ENCODE measurements around the gene SYNDIG1L.
A peak's percentile ranks its signal among the peaks of the same experiment; 100 is the strongest.
"Not testable (repeated sequence)": the region's sequence is repeated elsewhere in the genome, so short reads cannot be mapped to it uniquely, and the experiment has no call there.

SYNDIG1L gene

DNA sequence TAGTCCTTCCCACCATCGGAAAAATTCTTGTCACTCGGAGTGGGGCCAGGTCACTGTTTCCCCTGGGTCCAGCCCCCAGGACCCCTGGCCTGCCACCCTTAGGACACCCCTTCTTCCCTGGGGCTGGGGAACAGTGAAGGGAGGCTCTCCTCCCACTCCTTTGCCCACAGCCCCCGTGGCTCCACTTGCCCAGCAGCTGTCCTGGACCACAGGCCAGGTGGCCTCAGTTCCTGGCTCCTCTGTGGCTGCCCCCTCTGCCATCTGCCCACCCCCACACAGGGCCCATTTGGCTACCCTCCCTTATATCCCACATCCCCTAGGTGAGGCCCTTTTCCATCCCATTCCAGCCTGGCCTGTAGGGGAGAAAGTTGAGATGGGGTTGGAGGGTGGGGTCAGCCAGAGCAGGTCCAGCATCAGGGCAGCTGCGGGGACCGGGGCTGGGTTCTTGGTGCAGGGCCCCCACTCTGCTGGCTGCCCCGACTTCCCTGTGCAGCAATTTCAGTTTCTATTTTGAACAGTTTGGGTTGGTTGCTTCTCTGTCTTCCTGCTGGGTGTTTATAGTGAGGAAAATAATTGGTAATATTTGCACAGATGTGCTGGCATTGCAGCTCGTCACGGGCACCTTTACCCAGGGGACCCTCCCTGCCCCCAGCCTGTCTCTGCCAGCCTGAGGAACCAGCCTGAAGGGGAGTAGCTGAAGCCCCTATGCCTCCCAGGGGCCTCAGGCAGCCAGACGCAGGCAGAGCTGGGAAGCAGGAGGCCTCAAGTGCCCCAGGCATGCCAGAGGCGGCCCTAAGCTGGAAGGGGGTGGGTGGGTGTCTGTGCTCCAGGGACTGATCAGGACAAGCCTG is 23.4 kb downstream of the SYNDIG1L start:
- no peak for DNase-seq

DNA sequence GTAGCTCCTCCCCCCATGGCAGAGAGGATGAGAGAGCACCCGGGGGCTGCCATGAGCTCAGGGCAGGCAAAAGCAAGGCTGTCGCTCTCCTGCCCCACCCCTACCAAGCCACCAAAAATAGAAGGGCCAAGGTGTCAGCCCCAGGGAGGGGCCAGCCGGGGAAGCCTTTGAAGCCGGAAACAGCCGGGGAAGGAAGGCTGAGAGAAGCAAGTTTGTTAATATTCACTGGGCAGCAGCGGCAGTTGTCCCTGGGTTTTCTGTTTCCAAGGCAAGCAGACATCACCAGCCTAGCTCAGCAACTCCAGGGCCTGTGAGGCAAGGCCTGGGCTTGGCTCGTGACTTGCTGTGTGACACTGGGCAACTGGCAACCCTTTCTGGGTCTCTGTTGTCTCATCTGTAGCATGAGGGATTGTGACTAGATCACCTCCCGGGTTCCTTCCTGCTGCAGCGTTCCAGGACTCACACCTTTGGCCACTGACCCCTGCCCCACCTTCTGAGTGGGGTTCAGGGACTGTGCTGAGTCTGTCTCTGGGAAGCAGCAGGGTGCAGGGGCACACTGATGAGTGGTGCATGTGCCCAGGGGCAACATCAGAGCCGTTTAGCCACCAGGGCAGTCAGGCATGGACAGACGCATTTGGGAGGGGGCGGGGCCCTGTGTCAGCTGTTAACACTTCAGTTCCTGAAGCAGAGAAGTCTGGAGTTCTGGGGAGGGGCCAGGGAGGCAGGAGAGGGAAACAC is 24.3 kb downstream of the SYNDIG1L start:
- DNase-seq = peak; percentile 38

DNA sequence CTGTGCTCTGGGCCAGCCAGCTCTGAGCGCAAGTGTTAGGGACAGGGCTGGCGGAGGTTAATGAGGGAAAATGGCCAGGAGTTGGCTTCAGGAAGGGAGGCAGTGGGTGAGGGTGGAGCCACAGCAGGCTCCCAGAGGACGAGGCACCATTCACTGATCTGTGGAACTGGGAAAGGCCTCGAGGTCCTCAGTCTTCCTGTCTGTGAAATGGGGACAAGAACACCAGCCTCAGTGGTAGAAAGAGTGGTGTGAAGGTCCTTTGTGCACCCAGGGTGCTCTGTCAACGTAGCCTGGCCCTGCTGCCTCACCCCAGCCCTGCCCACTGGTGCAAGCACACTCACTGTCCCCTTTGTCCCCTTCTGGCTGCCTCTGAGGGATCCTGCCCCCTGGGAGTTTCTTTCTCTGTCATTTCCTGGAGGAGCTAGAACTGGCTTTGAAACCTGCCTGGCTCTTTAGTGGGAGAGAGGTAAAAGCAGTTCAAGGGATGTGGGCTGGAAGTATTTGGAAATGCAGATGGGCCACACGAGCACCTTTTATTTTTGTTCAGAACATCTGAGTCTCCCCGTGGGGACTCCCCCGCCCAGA is 25.0 kb downstream of the SYNDIG1L start:
- DNase-seq = no peak

DNA sequence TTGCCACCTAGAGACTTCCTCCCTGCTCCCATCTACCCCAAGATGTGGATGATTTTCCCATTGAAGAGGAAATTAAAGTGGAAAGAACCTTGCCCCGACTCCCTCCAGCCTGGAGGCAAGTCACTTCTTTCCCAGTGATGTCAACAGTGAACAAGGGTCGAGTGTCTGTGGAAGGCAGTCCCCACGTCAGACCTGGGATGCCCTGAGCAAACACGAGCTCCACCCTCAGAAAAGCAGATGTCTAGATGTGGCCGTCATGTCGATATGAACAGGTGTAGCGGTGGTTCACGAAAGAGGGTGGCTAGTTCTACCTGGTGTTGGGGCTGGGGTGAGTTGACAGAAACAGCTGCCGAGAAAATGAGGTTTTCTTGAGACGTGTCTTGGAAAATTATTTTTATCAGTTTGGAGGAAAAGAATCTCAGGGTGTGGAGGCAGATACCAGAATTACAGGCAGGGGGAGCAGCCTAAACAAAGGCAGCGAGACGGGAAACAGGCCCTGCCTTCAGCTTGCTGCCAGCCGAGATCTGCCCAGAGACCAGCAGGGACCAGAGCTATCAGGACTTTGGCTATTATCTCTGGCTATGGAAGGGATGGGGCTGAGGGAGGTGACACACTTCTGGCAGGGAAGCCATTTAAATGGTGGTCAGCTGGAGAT is 25.9 kb downstream of the SYNDIG1L start:
- no peak for DNase-seq

DNA sequence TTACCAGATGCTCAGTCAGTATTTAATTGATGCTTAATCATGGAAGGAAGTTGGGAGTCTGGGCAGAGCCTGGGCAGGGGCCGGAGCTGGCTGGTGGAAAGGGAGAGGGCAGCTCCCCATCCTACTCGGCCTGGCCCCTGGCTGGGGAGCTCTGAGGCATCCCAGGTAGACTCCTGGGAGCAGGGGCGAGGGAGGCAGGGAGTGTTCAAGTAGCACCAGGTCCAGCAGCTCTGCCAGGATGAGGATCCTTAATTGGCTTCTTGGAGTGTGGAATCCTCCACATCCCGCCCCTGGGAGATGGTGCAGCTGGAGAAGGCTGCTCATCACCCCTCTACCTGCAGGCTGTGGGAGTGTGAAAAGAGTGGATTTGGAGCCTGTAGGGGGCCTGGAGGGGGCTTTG is 30.9 kb downstream of the SYNDIG1L start:
- DNase-seq = no peak

DNA sequence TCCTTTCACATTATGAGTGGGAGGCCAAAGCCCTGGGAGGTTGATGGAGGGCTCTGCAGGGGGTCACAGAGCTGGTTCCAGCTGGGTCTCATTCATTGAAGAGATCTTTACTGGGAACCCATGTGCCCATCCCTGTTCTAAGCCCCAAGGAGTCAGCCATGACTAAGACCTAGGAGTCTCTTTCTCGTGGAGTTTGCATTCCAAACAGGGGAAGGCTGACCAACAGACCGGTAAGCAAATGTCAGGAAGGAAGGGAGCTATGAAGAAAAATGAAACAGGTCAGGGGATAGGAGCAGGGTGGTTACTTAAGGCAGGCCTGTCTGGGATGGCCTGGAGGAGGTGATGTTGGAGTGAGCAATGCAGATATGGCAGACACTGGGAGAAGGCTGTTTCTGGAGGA is 31.5 kb downstream of the SYNDIG1L start:
- no peak for DNase-seq

DNA sequence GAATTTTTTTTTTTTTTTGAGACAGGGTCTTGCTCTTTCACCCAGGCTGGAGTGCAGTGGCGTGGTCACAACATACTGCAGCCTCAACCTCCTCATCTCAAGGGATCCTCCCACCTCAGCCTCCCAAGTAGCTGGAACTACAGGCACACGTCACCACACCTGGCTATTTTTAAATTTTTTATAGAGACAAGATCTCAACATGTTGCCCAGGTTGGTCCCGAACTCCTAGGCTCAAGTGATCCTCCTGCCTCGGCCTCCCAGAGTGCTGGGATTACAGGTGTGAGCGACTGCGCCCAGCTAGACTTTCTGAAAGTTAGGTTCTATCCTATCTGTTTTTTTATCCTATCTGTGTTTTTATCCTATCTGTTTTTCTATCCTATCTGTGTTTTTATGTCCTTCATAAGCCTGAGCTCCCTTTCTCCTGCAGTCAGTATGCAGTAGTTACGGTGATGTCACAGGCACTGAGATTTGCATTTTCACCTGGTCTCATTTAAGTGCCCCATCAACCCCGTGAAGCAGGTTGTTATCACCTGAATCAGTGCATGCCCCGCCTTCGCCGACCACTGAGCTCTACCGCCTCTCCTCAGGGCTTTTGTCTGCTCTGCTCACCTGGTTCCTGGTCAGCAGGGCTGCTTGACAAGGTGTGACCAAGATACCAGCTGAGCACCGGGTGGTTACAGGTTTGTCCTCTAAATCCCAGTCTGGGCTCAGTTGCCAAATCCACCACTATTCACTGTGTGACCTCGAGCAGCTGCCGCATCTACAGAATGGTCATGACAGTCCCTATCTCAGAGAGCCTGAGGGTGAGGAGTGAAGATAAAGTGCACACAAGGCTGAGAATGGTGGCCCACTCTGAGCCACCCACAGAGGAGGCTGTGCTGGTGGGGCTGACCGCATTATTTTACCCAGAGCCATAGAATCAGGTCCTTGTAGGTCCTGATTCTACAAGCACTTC is 33.1 kb downstream of the SYNDIG1L start:
- no peak for DNase-seq

DNA sequence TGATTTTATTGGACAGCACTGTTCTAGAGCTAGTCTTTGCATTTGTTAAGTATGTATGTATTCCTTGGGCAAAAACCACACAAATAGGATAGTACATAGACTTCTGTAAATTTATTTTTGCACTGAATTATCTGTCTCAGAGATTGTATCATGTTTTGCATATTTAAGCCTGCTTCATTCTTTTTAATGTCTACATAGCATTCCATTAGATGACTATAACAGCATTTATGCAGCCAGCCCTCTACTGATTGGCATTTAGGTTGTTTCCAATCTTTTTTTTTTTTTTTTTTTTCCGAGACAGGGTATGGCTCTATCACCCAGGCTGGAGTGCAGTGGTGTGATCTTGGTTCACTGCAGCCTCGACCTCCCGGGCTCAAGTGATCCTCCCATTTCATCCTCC is 34.5 kb downstream of the SYNDIG1L start:
- DNase-seq = no peak

DNA sequence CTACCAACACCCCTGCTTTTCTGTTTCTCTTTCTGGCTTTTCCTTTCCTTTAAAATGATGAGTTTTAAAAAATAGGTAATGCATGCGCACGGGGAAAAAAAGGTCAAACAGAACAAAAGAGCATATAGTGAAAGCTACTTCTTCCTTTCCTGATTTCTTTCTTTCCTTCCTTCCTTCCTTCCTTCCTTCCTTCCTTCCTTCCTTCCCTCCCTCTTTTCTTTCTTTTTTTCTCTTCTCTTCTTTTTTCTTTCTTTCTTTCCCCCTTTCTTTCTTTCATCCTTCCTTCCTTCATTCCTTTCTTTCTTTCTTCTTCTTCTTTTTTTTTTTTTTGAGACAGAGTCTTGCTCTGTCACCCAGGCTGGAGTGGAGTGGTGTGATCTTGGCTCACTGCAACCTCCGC is 35.5 kb downstream of the SYNDIG1L start:
- not testable (repeated sequence) for DNase-seq

DNA sequence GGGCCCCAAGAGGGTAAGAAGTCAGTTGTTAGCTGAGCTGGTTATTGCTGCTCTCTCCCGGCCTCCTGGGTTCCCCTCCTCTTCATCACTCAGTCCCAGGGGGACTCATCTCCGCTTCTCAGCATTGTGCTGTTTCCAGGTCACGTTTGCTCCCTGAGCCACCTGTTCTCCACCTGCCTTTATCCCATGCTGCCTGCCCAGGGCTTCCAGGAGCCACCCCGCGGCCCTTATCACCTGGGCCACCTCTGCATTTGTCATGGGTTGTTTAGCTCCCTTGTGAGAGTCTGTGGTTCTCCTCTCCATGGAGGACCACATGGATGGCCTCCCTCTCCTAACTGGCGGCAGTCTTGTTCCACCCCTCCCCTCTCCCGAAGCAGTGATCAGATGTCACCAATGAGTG is 36.0 kb downstream of the SYNDIG1L start:
- DNase-seq = no peak

DNA sequence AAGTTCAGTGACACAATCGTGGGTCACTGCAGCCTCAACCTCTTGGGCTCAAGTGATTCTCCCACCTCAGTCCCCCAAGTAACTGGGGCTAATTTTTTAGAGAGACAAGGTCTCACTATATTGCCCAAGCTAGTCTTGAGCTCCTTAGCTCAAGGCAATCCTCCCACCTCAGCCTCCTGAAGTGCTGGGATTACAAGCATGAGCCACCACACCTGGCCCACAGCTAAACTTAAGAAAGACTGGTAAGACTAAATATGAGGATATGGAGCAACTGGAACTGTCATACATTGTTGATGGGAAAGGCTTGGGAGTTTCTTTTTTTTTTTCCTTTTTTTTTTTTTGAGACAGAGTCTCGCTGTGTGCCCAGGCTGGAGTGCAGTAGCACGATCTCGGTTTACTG is 43.8 kb downstream of the SYNDIG1L start:
- DNase-seq = no peak

DNA sequence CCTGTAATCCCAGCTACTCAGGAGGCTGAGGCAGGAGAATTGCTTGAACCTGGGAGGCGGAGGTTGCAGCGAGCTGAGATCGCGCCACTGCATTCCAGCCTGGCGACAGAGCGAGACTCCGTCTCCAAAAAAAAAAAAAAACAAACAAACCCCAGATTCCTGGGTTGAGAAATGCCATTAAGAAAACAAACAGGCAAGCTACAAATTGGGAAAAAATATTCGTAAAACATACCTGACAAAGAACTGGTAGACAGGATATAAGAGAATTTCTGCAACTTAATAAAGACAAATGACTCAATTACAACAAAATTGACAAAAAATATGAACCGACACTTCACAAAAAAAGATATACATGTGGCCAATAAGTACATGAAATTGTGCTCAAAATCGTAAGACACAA is 44.4 kb downstream of the SYNDIG1L start:
- not testable (repeated sequence) for DNase-seq

DNA sequence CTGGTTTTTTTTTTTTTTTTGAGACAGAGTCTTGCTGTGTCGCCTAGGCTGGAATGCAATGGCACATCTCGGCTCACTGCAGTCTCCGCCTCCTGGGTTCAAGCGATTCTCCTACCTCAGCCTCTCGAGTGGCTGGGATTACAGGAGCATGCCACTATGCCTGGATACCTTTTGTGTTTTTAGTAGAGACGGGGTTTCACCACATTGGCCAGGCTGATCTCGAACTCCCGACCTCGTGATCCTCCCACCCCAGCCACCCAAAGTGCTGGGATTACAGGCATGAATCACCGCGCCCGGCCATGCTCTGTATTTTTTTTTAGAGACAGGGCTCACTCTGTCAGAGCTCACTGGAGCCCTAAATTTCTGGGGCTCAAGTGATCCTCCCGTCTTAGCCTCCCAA is 45.2 kb downstream of the SYNDIG1L start:
- no peak for DNase-seq

DNA sequence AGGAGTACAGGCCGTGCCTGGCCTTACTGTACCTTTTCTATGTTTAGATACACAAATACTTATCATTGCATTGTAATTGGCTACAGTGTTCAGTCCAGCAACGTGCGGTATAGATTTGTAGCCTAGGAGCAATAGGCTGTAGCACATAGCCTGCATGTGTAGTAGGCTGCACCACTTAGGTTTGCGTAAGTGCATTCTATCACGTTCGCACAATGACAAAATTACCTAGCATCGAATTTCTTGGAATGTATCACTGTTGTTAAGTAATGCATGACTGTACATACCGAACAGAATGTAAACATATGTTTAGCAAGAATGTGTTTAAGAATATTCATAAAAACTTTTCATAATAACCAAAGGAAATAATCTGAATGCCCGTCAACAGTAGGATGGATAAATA is 45.8 kb downstream of the SYNDIG1L start:
- DNase-seq = no peak

DNA sequence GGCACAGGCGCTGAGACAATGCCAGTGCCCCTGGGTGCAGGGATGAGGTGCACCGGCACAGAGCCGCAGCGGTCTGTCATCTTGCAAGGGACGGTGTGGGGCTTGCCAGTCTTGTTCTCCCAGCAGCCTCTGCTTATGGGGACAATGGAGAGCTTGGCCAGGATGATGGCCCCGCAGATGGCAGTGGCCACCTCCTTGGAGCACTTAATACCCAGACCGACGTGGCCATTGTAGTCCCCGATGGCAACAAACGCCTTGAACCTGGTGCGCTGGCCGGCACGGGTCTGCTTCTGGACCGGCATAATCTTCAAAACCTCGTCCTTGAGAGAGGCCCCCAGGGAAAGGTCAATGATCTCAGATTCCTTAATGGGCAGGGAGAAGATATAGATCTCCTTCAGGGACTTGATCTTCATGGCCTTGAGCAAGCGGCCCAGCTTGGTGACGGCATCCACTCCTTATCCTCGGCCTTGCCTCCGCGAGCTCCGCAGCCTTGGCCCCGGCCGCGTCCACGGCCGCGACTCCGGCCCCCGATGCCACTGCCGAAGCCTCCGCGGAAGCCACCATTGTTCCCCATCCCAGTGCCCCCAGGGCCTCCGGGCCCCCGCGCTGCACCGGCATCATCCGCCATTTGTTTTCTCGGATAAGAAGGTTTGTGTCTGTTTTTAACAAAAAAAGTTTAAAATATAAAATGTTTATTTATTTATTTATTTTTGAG is 47.9 kb downstream of the SYNDIG1L start:
- DNase-seq = no peak

DNA sequence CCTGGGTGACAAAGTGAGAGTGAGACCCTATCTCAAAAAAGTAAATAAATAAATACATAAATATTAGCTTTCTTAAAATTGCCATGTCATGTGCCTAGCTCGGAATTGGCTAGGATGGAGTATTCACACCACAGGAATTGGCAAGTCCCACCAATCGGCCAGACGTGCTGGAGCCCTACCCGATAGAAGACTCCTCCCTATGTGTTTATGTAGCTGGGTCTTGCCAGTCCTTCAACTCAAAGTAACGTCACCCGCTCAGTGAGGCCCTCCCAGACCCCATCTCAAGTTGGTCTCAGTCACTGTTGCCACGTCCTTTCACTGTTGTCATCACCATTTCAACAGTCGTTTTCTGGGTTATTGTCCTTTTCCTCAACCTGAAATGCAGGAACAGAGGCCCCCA is 57.6 kb downstream of the SYNDIG1L start:
- no peak for DNase-seq

DNA sequence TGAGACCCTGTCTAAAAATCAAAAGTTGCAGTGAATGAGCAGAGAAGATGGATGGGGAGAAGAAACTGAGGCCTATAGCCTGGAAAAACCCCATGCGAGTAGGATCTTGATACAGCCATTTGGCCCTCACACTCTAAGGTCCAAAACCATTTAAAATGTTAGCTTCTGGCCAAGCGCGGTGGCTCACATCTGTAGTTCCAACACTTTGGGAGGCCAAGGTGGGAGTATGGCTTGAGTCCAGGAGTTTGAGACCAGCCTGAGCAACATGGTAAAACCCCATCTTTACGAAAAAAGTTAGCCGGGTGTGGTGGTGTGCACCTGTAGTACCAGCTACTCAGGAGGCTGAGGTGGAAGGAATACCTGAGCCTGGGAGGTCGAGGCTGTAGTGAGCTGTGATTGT is 58.0 kb downstream of the SYNDIG1L start:
- DNase-seq = no peak

DNA sequence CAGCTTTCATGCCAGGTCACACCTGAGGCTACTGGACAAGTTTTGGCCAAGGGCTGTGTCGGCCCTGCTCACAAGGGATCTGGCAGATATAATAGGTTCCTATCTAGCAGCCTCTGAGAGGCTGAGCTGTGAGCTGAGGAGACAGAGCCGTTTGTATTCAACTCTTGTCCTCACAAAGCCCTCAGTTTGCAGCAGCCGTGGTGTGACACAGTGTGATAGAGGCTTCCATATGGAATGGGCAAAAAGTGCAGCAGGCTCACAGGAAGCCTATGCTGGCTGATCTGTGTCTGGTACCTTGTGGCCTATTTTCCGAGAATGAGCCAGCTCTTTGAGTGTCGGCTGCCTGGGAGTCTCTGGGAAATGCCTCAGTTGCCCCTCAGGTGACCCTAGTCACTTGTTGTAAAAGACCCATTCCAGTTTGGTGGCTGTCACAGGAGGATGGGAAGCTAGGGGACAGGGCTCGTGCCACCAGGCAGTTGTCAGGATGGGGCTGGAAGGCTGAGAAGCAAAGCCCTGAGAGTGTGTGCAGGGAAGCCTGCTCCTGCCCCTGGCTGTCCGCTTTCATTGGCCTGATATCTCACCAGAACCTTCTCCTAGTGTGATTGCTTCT is 61.6 kb downstream of the SYNDIG1L start:
- no peak for DNase-seq

DNA sequence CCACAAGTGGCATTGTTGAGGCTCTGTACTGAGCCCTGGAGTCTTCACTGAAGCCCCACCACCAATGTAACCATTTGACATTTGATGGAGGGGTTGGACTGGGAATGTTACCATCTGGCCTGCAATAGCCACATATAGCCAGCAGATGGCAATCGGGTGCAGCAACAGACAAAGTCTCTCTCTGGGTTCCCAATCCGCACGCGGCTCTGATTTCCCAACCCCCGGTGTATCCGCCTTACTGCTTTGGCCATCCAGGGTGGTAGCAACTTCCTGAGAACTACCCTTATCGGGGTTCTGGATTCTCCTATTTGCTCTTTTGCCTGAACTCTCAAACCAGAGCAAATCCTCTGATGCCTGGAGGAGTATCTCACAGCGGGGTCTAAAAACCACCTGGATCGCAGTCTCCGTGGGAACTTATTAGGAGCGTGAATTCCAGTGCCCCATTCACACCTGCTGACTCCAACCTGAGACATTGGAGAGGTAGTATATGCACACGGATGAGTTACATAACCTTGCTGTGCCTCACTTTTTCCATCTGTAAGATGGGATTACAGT is 63.6 kb downstream of the SYNDIG1L start:
- DNase-seq = peak; percentile 69

DNA sequence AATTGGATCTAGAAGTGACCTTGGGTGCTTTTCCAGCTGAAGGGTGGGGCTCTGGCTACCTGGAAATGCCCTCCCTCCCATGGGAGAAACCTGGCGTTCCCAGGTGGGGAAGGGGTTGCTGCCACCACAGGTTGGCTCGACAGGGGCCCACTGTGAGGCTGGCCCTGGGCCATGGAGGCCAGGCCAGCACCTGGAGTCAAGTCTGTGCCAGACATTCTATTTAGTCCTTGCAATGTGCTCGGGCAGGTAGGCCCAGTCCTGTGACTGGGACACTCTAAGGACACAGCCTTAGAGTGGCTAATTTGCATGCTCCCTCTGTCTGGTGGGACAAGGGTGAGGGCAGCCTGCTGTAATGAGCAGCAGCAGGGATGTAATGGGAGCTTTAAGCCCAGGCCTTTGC is 65.8 kb downstream of the SYNDIG1L start:
- DNase-seq = no peak
